NCI-H510A treated with DMSO at 0.1 percent for 48 hours (cell line): Measurements from ENCODE around the gene ST6GALNAC4.
A peak's percentile ranks its signal among the peaks of the same experiment; 100 is the strongest.
"Not testable (repeated sequence)": the region's sequence is repeated elsewhere in the genome, so short reads cannot be mapped to it uniquely, and the experiment has no call there.

Source experiments
- DNase-seq: peaks from one replicate; lab custom pipeline; 2025; lab: John Stamatoyannopoulos, UW

Gene ST6GALNAC4

DNA sequence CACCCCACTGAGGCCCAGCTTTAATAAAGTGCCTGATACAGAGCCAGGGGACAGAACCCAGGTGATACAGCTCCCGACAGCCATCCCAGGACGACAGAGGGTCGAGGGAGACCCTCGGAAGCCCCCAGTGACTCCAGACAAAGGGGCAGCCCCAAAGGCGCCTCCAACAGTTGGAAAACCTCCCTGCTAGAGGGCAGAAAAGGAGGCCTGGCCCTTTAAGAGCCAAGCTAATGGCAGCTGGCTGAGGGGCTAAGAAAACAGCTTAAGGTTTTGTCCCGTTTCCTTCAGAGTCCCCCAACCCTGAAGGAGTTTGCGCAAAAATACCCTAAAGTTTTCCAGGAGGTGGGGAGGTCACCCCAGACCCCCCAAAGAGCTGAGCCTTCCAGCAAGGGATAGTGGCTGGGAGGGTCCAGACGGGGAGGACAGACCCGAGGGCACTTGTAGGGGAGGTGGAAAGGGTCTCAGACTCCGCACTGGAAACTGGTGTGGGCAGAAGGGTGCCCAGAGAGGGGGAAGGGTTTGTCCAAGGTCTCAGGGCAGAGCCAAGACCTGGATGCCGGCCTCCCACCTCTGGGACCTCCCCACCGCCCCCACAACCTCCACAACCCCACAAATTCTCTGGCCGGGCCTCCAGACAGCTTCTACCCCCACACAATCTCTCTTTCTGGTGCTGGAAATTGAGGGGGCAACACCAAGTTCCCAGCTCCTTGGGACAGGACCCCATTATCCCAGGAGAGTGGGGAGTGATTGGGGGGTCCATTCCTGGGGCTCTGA, 31.1 kb downstream of the ST6GALNAC4 start:
- DNase-seq, result no peak

- no peak for DNase-seq
Measured at GRCh38 chr9:127884976-127885490, 31.8 kb downstream of the ST6GALNAC4 start.

DNA sequence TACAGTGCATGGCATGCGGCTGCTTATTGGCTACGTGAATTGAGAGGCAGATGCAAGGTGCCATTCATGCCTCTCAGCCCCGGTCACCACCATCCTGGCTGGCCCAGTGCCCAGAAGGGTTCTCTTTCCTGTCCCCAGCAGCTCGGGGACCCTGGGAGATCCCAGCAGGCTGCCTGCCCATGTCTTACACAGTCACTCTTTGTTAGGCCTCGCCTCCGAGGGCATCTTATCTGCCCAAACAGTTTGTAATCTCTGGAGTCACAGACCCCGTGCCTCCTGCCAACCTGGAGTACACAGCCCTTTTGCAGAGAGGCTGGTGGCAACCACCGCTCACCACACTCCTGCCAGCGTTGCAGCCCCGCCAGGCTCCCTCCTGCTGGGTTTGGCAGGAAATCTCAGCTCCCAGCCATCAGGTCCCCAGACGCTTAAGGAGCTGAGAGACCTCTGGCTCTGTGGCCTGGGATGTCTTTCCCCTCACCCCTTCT, 32.4 kb downstream of the ST6GALNAC4 start:
- peak; percentile 76 for DNase-seq

GRCh38 chr9:127883959-127884358, 32.9 kb downstream of the ST6GALNAC4 start:
- no peak for DNase-seq

DNA sequence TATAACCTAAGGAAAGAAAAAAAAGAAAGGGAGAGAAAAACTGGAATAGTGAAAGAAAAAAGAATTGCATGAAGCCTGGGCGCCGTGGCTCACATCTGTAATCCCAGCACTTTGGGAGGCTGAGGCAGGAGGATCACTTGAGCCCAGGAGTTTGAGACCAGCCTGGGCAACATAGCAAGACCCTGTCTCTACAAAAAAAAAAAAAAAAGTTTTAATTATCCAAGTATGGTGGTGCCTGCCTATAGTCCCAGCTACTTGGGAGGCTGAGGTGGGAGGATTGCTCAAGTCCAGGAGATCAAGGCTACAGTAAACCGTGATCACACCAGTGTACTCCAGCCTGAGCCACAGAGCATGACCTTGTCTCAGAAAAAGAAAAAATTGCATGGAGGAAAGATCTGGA, 35.1 kb downstream of the ST6GALNAC4 start:
- DNase-seq, result not testable (repeated sequence)

- no peak for DNase-seq
Measured at GRCh38 chr9:127880143-127880542, 36.7 kb downstream of the ST6GALNAC4 start.

GRCh38 chr9:127878652-127879390, 38.0 kb downstream of the ST6GALNAC4 start:
- DNase-seq, result no peak

DNA sequence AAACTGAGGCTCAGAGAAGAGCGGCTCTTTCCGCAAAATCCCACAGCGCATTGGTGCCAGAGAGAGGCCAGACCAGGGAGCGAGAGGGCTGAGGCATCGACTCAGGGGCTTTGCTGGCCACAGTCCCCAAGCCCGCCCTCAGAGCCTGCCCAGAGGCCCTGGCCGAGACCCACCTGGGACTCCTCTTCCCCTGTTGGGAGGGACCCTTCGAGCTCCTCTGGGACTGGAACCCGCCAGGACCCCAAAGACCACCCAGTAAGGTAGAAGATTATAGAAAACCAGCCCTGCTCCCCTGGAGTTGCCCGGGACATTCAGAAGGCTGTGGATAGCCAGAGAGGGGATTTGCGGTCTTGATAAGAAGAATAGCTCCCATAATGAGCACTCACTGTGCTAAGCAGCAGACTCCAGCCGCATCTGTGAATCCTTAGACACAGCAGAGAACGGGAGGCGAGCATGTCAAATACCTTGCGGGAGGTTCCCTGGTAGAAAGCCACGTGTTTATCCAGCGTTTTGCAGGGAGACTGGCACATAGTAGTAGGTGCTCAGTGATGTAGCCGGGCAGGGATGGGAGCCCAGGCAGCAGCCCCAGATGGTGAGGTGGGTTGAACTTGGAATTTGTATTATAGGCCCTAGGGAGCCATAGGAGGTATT, 38.7 kb downstream of the ST6GALNAC4 start:
- no peak for DNase-seq

DNA sequence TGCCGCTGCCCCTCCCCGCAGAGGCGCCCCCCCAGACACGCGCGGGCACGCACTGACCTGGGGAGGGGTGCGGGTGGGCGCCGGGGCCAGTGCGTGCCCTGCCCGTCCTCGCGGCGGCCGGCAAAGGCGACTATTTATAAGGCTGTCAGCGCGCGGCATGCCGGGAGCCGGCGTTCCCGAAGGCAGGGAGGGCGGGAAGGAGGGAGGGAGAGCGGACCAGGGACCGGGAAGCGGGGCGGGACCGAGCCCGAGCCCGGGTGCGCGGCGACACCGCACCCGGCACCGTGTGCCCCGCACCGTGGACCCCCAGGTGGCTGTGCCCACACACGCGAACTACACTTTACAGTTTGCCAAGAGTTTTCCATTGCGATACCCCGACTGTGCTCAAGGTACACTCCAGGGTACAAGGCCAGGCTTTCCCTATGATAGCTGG, 39.3 kb downstream of the ST6GALNAC4 start, which contains the start of gene AK1:
AK1 (minus strand) TSS at position 110 of the 433 bp plus-strand sequence. CDS start 3,058 bp downstream, outside the sequence.
- DNase-seq, result peak; percentile 66

DNA sequence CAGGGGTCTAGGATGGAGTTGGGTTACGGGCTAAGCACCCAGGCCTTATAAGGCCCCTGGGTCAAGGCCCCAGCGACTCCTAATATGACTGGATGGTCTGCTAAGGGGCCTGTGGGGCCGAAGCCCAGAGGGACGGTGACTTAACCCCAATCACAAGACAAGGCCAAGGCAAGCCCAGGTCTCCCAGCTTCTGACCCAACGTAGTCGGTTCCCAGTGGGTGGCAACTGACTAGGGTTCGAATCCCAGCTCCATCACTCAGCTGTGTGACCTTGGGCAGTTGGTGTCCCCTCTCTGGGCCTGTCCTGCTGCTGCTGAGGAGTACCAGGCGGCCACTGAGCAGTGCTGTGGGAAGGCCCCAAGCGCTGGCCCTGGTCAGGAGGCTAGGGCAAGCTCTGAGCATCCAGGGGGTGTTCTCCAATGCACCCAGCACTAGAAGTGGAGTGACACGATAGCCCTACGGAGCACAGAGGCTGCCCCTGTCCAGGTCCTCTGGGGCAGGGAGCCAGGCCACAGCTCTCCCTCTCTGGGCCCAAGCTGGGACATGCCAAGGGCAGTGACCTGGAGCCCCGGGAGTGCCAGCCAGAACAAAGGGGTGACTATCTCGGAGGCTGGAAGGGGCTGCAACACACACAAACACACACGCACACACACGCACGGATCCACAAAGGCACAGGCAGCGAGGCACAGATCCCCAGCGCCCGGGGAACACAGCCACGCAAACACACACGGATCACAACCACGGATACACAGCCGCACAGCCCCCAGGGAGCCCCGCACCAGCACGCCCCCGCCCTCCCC, 39.9 kb downstream of the ST6GALNAC4 start:
- peak; percentile 29 for DNase-seq

DNA sequence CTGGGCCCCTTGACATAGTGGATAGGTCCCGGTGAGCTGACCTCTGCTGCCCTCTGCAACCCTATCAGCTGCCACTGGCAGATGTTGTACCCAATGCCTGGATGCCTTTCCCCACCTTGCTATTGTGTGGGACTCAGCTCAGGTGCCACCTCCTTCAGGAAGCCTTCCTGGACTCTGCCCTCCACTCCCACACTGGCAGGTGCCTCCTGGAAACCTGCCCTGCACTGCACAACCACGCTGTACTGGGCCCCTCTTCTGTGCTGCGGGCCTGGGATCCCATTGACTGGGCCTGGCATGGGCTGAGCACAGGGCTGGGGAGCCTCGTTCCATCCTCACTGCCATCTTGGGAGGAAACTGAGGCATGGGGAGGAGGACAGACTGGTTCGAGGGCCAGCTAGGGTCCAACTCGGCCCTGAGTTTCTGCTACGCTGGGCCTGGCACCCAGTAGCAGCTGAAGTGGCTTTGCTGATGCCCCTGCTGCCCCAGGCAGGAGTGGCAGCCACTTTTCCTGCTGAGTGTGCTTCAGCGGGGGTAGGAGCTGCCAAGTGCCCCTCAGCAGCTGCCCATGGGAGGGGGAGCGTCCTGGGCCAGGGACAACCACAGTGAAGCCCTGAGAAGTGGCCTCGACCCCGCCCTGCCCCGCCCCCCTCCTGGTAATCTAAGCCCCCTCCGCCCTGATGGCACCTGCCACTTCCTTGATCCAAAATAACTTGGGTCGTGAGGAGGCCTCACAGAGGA, 40.6 kb downstream of the ST6GALNAC4 start:
- no peak for DNase-seq

- DNase-seq, result no peak
Measured at GRCh38 chr9:127875306-127875966, 41.4 kb downstream of the ST6GALNAC4 start.

DNA sequence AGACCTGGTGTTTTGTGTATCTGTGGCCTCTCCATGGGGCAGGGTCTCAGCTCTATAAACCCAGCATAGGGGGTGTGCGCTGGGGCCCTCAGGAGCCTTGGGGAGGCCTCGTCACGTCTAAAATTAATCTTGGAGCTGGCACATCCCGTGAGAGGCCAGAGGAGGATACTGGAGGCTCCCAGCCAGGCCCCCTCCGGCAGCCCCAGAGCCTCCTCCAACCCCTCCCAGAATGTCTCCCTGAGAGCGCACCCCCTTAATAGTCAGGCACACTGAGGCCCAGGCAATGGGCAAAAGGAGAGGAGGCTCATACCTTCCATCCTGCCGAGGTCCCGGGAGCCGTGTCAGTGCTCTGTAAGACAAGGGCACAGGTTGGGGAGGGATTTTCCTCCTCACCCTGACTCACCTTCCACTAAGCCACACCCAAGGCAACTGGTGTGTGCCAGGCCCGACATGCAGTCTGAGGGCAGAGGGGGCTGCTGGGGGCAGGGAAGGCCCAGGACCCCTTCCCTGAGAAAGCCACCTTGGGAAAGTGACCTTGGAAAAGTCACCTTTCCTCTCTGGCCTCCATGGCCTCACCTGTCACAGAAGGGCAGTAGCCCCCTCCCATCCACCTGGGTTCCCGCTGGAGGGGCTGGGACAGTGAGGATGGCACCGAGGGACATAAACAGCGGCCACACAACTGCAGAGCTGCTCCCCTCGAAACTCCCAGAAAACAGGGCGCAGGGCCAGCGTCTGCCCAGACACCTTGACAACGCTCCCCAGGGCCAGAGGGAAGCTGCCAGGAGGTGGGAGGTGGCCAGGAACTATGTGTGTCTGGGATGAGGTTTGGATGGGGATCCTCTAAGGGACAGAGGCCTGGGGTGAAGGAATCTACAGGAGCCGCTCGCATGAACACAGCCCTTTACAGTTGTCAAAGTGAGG, 42.3 kb downstream of the ST6GALNAC4 start:
- DNase-seq, result no peak

- DNase-seq, result no peak
Measured at GRCh38 chr9:127873886-127874285, 43.0 kb downstream of the ST6GALNAC4 start.

DNA sequence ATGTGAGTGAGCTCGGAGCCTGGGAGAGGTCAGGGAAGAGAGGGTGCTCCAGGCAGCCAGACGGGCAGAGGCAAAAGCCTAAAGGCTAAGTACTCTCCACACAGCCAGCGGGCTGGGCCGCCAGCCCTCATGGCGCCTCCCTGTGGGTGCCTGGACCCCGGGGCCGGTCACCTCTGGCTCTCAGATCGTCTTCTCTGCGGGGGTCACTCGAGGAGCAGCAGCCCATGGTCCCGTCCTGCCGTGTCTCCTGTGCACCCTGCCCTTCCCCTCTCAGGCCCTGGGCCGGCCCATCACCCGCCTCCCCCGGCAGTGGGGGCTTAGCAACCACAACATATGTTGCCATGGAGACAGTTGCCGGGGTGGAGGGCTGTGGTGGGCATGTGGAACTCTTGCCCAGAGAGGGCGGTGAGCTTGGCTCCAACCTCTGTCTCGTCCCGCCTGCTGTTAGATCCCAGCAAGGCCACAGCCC, 43.6 kb downstream of the ST6GALNAC4 start:
- DNase-seq, result no peak

GRCh38 chr9:127872369-127873222, 44.2 kb downstream of the ST6GALNAC4 start:
- no peak for DNase-seq

DNA sequence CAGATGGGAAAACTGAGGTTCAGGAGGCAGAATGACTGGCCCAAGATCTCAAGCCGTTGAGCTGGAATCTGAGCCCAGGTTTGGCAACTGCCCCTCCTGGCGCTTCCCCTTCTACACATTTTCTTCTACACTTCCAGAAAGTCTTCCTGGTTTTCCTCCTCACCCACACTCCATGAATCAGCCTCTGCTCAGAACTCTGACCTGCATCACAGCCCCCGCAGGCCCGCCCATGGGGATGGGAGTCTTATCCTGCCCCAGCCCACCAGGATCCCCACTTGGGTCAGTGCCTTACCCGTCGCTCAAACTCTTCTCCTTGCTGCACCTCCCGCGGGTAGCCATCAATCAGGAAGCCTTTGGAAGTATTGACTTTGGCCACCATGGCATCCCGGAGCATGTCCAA, 45.3 kb downstream of the ST6GALNAC4 start:
- no peak for DNase-seq

DNA sequence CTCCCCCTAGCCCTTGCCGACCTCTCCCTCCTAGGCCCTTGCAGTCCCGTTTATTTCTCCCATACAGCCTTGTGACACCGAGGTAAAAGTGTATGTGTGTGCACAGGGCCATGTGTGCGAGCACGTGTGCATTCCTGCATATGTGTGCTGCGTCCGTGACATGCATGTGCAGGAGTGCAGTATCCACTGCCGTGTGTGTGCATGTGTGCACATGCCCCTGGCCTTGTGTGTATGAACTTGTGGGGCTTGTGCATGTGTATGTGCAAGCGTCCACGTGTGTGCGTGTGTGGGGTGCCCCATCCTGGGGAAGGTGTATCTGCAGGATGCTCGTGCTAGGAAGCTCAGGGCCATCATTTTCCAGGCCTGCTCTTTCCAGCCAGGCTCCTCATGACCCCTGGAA, 46.0 kb downstream of the ST6GALNAC4 start:
- DNase-seq, result no peak
